ENCODE measurements around the gene SPRED2.
A peak's percentile ranks its signal among the peaks of the same experiment; 100 is the strongest.
"Not testable (repeated sequence)": the region's sequence is repeated elsewhere in the genome, so short reads cannot be mapped to it uniquely, and the experiment has no call there.

Gene SPRED2

DNA sequence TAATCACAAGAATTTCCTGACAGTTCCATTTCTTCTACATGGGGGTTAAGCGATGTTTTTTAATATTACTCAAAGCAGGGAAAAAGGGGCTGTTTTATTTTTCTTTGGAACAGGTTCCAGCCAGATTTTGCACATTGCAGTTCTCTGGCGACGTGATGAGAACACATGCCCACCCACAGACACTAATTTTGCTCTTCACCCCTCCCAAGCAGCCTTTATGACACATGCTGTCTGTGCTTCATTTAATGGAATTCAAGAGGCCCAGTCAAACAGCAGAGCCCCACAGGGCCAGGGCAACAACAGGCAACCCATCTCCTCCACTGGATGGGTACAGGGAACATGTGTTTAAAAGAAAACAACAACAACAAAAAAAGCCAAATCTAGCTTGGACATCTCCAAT is 70.8 kb downstream of the SPRED2 start:
- no peak for DNase-seq

DNA sequence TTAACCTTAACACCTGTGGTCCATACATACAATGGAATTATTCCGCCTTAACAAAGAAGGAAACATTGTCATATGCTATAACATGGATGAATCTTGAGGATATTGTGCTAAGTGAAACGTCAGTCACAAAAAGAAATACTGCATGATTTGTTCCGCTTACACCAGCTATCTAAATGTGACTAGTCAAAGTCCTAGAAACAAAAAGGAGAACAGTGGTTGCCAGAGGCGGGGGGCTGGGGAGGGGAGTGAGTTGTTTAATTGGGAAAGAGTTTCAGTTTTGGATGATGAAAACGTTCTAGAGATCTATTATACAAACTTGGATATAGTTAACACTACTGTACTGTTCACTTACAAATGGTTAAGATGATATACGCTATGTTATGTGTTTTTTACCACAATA is 72.0 kb downstream of the SPRED2 start:
- no peak for DNase-seq

- DNase-seq, result no peak
Observed at GRCh38 chr2:65358678-65359400, 73.6 kb downstream of the SPRED2 start.

DNA sequence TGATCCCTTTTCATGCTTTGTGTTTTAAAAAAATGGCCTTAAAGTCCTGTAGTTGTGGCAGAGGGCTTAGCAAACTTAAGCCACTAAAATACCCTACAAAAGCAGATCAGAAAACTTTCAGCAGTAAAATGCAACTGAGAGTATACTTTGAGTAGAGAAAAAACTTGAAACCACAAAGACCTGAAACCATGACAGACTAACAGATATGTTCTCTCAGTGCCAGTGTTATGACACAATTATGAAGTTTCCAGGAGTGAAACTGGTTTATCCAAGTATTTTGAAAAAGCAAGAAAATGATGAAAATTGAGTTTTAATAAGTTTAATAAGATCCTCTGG is 74.5 kb downstream of the SPRED2 start:
- no peak for DNase-seq

DNA sequence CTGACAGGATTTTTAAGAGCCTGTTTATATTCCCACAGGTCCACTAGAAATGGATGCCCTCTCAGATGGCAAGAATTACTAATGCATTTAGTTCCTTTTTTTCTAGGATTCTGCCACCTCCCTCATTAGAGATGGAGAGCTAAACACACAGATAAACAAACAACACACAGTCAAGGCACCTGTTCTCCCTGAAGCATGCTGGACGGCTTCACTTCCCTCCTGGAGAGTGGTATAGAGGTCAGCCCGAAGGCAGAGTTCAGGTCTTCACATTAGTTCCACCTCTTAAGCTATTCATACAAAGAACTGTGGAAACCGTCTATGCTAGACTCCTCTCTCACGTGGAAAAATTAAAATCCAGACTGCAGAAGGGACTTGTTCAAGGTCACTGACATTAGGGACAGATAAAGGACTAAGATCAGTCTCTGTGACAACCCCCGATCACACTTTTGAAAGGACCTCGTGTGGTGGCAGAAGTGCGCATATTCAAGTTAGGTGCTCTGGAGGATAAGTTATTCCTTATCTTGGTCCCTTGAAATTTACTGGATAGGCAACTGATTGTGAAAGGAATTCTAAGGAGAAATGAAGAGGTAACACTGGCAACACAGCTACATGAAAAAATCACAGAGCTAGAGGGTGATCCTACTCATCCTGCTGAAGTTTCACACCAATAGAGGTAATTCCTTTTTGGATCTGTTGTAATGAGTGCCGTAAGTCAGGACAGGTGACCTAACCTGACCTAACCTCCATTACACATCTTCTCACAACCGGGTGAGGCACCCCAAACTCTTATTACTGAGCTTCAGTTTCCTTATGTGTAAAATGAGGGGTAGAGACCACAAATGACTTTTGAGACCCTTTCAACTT is 75.1 kb downstream of the SPRED2 start:
- no peak for DNase-seq

DNA sequence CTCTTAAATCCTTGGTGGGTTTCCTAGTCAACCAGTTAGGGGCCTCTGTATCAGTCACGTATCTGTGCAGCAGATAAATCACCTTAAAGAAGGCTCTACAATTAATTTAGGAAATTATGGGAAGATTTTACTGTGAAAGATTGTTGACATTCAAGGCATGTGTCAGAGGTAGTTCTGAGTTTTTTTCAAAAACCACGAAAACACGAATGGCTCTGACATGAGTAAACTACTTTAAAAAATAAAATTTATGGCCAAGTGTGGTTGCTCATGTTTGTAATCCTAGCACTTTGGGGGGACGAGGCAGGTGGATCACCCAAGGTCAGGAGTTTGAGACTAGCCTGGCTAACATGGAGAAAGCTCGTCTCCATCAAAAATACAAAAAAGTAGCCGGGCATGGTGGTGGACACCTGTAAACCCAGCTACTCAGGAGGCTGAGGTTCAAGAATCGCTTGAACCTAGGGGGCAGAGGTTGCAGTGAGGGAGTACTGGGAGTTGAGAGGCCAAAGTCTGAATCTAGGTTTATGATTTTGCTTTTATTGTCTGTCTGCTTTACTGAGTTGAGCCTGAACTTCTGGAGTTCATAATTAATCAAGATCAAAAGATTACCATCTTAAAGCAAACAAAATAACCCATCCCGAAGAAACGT is 77.1 kb downstream of the SPRED2 start:
- no peak for DNase-seq

GRCh38 chr2:65354773-65355172 is 77.6 kb downstream of the SPRED2 start:
- no peak for DNase-seq

GRCh38 chr2:65353927-65354326 is 78.5 kb downstream of the SPRED2 start:
- DNase-seq, result no peak

GRCh38 chr2:65353046-65353445 is 79.4 kb downstream of the SPRED2 start:
- DNase-seq, result no peak

- DNase-seq, result no peak
Observed at GRCh38 chr2:65351948-65352595, 80.3 kb downstream of the SPRED2 start.

DNA sequence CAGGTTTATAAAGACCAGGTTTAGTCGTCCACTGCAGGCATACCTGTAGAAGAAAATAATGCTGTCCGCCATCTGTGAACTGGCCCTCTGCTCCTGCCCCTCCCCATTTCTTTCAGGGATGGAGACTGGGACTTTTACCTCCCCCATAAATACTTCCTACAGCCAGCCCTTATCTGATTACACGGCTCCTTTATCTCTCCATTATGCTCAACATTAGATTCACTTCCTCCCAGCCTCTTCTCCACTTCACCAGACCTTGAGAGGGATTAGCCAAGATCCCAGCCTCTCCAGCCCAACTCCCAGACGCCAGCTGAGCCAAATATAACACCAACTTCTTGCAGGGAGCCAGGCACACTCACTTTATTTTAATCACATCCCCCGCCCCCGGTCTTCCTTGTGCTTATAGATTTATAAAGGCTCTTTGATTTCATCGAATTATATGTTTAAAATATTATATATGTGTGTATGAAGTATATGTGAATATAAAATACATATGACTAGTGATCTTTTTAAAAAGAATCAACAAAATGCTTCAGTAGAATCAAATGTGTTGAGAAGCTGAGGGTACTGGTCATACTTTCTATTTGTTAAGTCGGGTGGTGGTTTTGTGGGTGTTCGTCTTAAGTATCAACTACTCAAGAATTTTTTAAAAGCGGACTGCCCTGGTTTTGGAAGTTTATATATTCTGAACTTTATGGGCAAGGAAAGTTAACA is 81.0 kb downstream of the SPRED2 start:
- no peak for DNase-seq

- no peak for DNase-seq
Observed at GRCh38 chr2:65350651-65351056, 81.7 kb downstream of the SPRED2 start.

- DNase-seq, result peak; percentile 65
Observed at GRCh38 chr2:65349863-65350262, 82.5 kb downstream of the SPRED2 start.

- DNase-seq, result no peak
Observed at GRCh38 chr2:65347913-65348312, 84.5 kb downstream of the SPRED2 start.

- DNase-seq, result no peak
Observed at GRCh38 chr2:65345631-65346030, 86.8 kb downstream of the SPRED2 start.

GRCh38 chr2:65344689-65345088 is 87.7 kb downstream of the SPRED2 start:
- DNase-seq, result no peak

- no peak for DNase-seq
Observed at GRCh38 chr2:65344182-65344581, 88.2 kb downstream of the SPRED2 start.

GRCh38 chr2:65343386-65343785 is 89.0 kb downstream of the SPRED2 start:
- DNase-seq, result no peak

GRCh38 chr2:65340898-65341681 is 91.3 kb downstream of the SPRED2 start:
- no peak for DNase-seq

- no peak for DNase-seq
Observed at GRCh38 chr2:65339648-65340047, 92.8 kb downstream of the SPRED2 start.

DNA sequence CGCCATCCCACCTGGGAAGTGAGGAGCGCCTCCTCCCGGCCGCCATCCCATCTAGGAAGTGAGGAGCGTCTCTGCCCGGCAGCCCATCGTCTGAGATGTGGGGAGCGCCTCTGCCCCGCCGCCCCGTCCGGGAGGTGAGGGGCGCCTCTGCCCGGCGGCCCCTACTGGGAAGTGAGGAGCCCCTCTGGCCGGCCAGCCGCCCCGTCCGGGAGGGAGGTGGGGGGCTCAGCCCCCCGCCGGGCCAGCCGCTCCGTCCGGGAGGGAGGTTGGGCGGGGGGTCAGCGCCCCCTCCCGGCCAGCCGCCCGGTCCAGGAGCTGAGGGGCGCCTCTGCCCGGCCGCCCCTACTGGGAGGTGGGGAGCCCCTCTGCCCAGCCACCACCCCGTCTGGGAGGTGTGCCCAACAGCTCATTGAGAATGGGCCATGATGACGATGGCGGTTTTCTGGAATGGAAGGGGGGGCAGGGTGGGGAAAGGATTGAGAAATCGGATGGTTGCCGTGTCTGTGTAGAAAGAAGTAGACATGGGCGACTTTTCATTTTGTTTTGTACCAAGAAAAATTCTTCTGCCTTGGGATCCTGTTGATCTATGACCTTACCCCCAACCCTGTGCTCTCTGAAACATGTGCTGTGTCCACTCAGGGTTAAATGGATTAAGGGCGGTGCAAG is 93.4 kb downstream of the SPRED2 start:
- DNase-seq, result not testable (repeated sequence)

Measured in NCI-H1092 (cell line).